Measurements from ENCODE around the gene AFAP1L1.

Gene AFAP1L1

GRCh38 chr5:149257131-149257530 is 14.5 kb upstream of the AFAP1L1 start:
- Histone ChIP-seq H3K27ac (ENCODE audit: extremely low read depth, low read depth, low read length) (no peak overlapping the region), H3K4me3 (ENCODE audit: low read depth, low read length) (no peak overlapping the region), H3K9me3 (ENCODE audit: control insufficient read depth, insufficient read depth, low read depth, low read length) (no peaks in the 10 kb centered on the region), H3K4me1 (ENCODE audit: control insufficient read depth, insufficient read depth, low read length) (no peaks in the 10 kb centered on the region), H3K36me3 (ENCODE audit: control insufficient read depth in 2 of 2, insufficient read depth in 1 of 2, low read length in 2 of 2) (no peaks in the 10 kb centered on the region)
- TF ChIP-seq ZNF548 (tag by site-specific recombination; IDR thresholded peaks at IDR 0.05): no peak
- no peak for TF ChIP-seq IKZF3 (tag by site-specific recombination; IDR thresholded peaks at IDR 0.05)
- TF ChIP-seq AEBP2 (tag by site-specific recombination; IDR thresholded peaks at IDR 0.05; ENCODE audit: borderline replicate concordance): no peak
- no peak for TF ChIP-seq ZNF132 (tag by site-specific recombination; IDR thresholded peaks at IDR 0.05; ENCODE audit: borderline replicate concordance)
- no peak for TF ChIP-seq ZNF510 (tag by site-specific recombination; IDR thresholded peaks at IDR 0.05; ENCODE audit: insufficient replicate concordance)
- no peak for TF ChIP-seq ZNF560 (tag by site-specific recombination; IDR thresholded peaks at IDR 0.05; ENCODE audit: borderline replicate concordance)
- TF ChIP-seq ZNF266 (tag by site-specific recombination; IDR thresholded peaks at IDR 0.05; ENCODE audit: low read depth): no peak
- no peak for TF ChIP-seq ZNF23 (tag by site-specific recombination; IDR thresholded peaks at IDR 0.05; ENCODE audit: borderline replicate concordance)
- no peak for TF ChIP-seq ZNF280C (tag by site-specific recombination; IDR thresholded peaks at IDR 0.05)
- no peak for TF ChIP-seq ZBTB17 (tag by site-specific recombination; IDR thresholded peaks at IDR 0.05)
- no peak for TF ChIP-seq CTCF (tag by site-specific recombination; IDR thresholded peaks at IDR 0.05)
- TF ChIP-seq ZNF544 (tag by site-specific recombination; IDR thresholded peaks at IDR 0.05): no peak
- no peak for TF ChIP-seq ZNF350 (tag by site-specific recombination; IDR thresholded peaks at IDR 0.05)
- TF ChIP-seq ZNF433 (tag by site-specific recombination; IDR thresholded peaks at IDR 0.05; ENCODE audit: low read depth): no peak
- ChIA-PET POLR2A (no interaction called here), CTCF (interaction anchor here (0.6 to 2.7 kb wide), 8 partner anchors 9 to 143 kb away, joined by 3 to 9 read pairs (median 4); partner anchors contain the start of gene ABLIM3)

- ChIA-PET CTCF (interaction anchor here (0.7 to 2.7 kb wide), 6 partner anchors 11 to 527 kb away, joined by 3 to 9 read pairs (median 4); partner anchors contain the start of gene ABLIM3), POLR2A (no interaction called here)
- H3K4me1 ChIP-seq (ENCODE audit: control insufficient read depth, insufficient read depth, low read length): no peaks in the 10 kb centered on the region
- H3K4me3 ChIP-seq (ENCODE audit: low read depth, low read length): no peak overlapping the region
- H3K27ac ChIP-seq (ENCODE audit: extremely low read depth, low read depth, low read length): no peak overlapping the region
- H3K36me3 ChIP-seq (ENCODE audit: control insufficient read depth in 2 of 2, insufficient read depth in 1 of 2, low read length in 2 of 2): no peaks in the 10 kb centered on the region
- H3K9me3 ChIP-seq (ENCODE audit: control insufficient read depth, insufficient read depth, low read depth, low read length): no peaks in the 10 kb centered on the region
- TF ChIP-seq ZFP41 (tag by site-specific recombination; IDR thresholded peaks at IDR 0.05; ENCODE audit: borderline replicate concordance) (no peak), ZNF221 (tag by site-specific recombination; IDR thresholded peaks at IDR 0.05; ENCODE audit: borderline replicate concordance) (no peak), ZNF776 (tag by site-specific recombination; IDR thresholded peaks at IDR 0.05; ENCODE audit: borderline replicate concordance) (no peak), GLI2 (tag by site-specific recombination; IDR thresholded peaks at IDR 0.05; ENCODE audit: borderline replicate concordance, low read depth) (no peak), ZNF830 (tag by site-specific recombination; IDR thresholded peaks at IDR 0.05; ENCODE audit: low read depth) (no peak), ZNF354C (tag by site-specific recombination; IDR thresholded peaks at IDR 0.05; ENCODE audit: borderline replicate concordance, low read depth) (no peak), ZNF670 (tag by site-specific recombination; IDR thresholded peaks at IDR 0.05; ENCODE audit: low read depth) (no peak), ZNF292 (tag by site-specific recombination; IDR thresholded peaks at IDR 0.05; ENCODE audit: borderline replicate concordance, low read depth) (no peak), ZNF624 (tag by site-specific recombination; IDR thresholded peaks at IDR 0.05) (no peak), ZNF530 (tag by site-specific recombination; IDR thresholded peaks at IDR 0.05; ENCODE audit: low read depth) (no peak), BCL6B (tag by site-specific recombination; IDR thresholded peaks at IDR 0.05) (no peak), ZNF214 (tag by site-specific recombination; IDR thresholded peaks at IDR 0.05; ENCODE audit: borderline replicate concordance) (no peak), ZNF274 (IDR thresholded peaks at IDR 0.05; ENCODE audit: low read length) (no peak), ZNF274 (tag by site-specific recombination; IDR thresholded peaks at IDR 0.05; ENCODE audit: borderline replicate concordance) (no peak), ZNF350 (tag by site-specific recombination; IDR thresholded peaks at IDR 0.05) (no peak)
These were observed 13.6 kb upstream of the AFAP1L1 start for GRCh38 chr5:149257889-149258705.

Measured in HEK293 (cell line).